Kidney (tissue), 14 donors: ENCODE data around the gene RBM26. TPM values are rescaled to one million over a fixed set of nuclear protein-coding genes. Genes with fewer than 3 reads are reported as not detected.

Experiments
- DNase-seq, 5 donors: peaks; one replicate each; pipeline ENCODE4 v3.0.0-alpha.2; 2013 to 2020
- FAIRE-seq: peaks from 2 replicates; lab custom pipeline; 2012; peaks lifted over from hg19 to GRCh38; lab: Jason Lieb, UNC
- H3K27ac ChIP-seq, 2 donors: one replicate each; pipeline ENCODE4 v1.7.0; 2013; ENCODE audit warnings: low read depth in 2 of 2, low read length in 2 of 2, inconsistent platforms in 1 of 2
- H3K27me3 ChIP-seq: one replicate; pipeline ENCODE4 v1.7.1; 2013; ENCODE audit warnings: low read length, inconsistent platforms; ENCODE audit not compliant: control insufficient read depth, insufficient read depth
- H3K36me3 ChIP-seq, 3 donors: one replicate each; pipeline versions ENCODE4 v1.7.0 to v1.7.1; 2013; ENCODE audit warnings: low read length in 3 of 3, control low read depth in 1 of 3, inconsistent platforms in 1 of 3; ENCODE audit not compliant: insufficient read depth in 3 of 3, control insufficient read depth in 2 of 3
- H3K4me1 ChIP-seq, 3 donors: one replicate each; pipeline versions ENCODE4 v1.7.0 to v1.7.1; 2013; ENCODE audit warnings: low read length in 3 of 3, inconsistent platforms in 1 of 3, low read depth in 1 of 3; ENCODE audit not compliant: control insufficient read depth in 2 of 3, insufficient read depth in 2 of 3
- H3K4me3 ChIP-seq, 3 donors: one replicate each; pipeline versions ENCODE4 v1.7.0 to v1.8.1; 2013; ENCODE audit warnings: low read length in 3 of 3, control low read depth in 1 of 3, inconsistent platforms in 1 of 3
- H3K9ac ChIP-seq, 3 donors: one replicate each; pipeline versions ENCODE4 v1.7.0 to v1.7.1; 2013; ENCODE audit warnings: low read length in 3 of 3, control low read depth in 1 of 3, inconsistent platforms in 1 of 3
- H3K9me3 ChIP-seq, 3 donors: one replicate each; pipeline versions ENCODE4 v1.7.0 to v1.7.1; 2013; ENCODE audit warnings: low read length in 3 of 3, control low read depth in 1 of 3, inconsistent platforms in 1 of 3; ENCODE audit not compliant: control insufficient read depth in 2 of 3, insufficient read depth in 1 of 3
- CTCF ChIP-seq: IDR thresholded peaks from 3 replicates; pipeline ENCODE4 v1.5.1; 2012; ENCODE audit warnings: mild to moderate bottlenecking, moderate library complexity, borderline replicate concordance; ENCODE audit not compliant: insufficient read depth; ENCODE audit errors: extremely low read depth
- intact Hi-C: fragments of 100-400 bp; cut with DNase I; formaldehyde crosslinking; loops from one replicate; pipeline ENCODE4 v1.11.1; 2022
- polyA plus RNA-seq: library from polyadenylated mRNA; stranded (reverse); fragments of 350-450 nt; fragmentation: Illumina TruSeq; extraction: RNeasy Lipid Tissue Mini Kit (QIAGEN cat#74804); gene quantifications from one replicate; pipeline ENCODE4 v1.2.3, GENCODE V29; 2014; ENCODE audit warnings: low read depth, low replicate concordance; ENCODE audit not compliant: insufficient read depth
- total RNA-seq: library from RNA; stranded (reverse); fragmentation: NEBNext Ultra II Directional; extraction: Animal tissue kit (Norgen Biotek cat#: 25700); gene quantifications from one replicate; pipeline ENCODE4 v1.2.1, GENCODE V29; 2021
- donor health status: control.
- donor health status: control.
- donor health status: control.
- donor health status: control.
- donor health status: control.
- donor health status: DM: yes; HTN: yes; CAD: no.
- donor health status: Normal renal cell carcinoma (clear cell type).

Gene RBM26
- total and polyA plus RNA-seq, 2 donors from 2014 or later: 14.5 to 39.2 TPM

DNA sequence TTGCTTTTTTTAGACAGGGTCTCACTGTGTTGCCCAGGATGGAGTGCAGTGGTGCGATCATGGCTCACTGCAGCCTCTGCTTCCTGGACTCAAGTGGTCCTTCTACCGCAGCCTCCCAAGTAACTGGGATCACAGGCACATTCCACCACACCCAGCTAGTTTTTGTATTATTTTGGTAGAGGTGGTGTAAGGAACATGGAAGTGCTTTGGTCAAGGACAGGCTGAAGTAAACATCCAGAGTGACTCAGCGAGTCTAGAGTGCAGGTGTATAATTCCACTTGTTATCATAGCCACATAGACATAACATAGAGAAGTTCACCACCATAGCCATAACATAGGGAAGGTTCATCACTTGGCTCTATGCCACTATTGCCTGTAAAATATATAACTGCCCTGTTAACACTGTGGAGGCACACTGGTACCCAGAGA is 98.6 kb downstream of the RBM26 start:
- no peak overlapping the region for H3K27ac ChIP-seq
- H3K36me3 ChIP-seq: no peaks in the 10 kb centered on the region
- no peaks in the 10 kb centered on the region for H3K27me3 ChIP-seq
- no peak for TF ChIP-seq CTCF
- no peak overlapping the region for H3K4me3 ChIP-seq
- FAIRE-seq (no peak), DNase-seq (no peak)
- intact Hi-C loops: no loop called here
- peaks cover 0 to 3% (median 0%) of the 10 kb centered on the region in 3 donors for H3K4me1 ChIP-seq
- no peak overlapping the region for H3K9ac ChIP-seq
- no peaks in the 10 kb centered on the region for H3K9me3 ChIP-seq

GRCh38 chr13:79306650-79307049 is 99.4 kb downstream of the RBM26 start:
- H3K4me3 ChIP-seq: no peak overlapping the region
- H3K4me1 ChIP-seq: peaks cover 0 to 3% (median 0%) of the 10 kb centered on the region in 3 donors
- no peak overlapping the region for H3K9ac ChIP-seq
- DNase-seq (no peak), FAIRE-seq (no peak)
- H3K9me3 ChIP-seq: no peaks in the 10 kb centered on the region
- no peaks in the 10 kb centered on the region for H3K36me3 ChIP-seq
- H3K27me3 ChIP-seq: no peaks in the 10 kb centered on the region
- intact Hi-C loops: no loop called here
- H3K27ac ChIP-seq: no peak overlapping the region
- no peak for TF ChIP-seq CTCF

DNA sequence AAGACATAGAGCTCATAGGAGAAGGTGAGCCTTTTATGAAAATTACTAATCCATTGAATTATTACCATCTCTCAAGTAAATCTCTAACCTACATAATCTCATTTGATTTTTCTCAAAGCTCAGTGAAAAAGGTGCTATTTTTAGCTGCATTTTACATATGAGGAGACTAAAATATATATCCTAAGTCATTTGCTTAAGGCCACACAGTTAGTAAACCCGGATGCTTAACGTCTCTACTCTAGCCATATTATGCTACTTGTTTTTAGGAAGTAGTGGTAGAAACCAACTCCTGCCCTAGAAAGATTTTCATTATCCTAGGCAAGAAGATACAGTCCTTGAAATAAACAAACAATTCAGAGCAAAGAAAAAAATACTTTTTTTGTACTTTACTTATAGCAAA is 108.9 kb downstream of the RBM26 start:
- intact Hi-C loops: no loop called here
- Histone ChIP-seq H3K4me1 (no peaks in the 10 kb centered on the region), H3K4me3 (no peak overlapping the region), H3K27me3 (no peaks in the 10 kb centered on the region), H3K36me3 (no peaks in the 10 kb centered on the region), H3K27ac (no peak overlapping the region), H3K9me3 (no peaks in the 10 kb centered on the region), H3K9ac (no peak overlapping the region)
- DNase-seq: no peak
- TF ChIP-seq CTCF: no peak
- no peak for FAIRE-seq
